Testis (tissue), 2 donors: ENCODE measurements around the gene GLIPR1.

Source experiments
- CTCF ChIP-seq, 3 experiments: fragments of 450-650 bp in 2 of 3; fragments of 200-600 bp in 1 of 3; sonication (generic) in 1 of 3; IDR thresholded peaks; one replicate each; pipeline ENCODE4 v1.5.1; 2016 to 2019; ENCODE audit warnings: antibody characterized with exemption in 3 of 3, mild to moderate bottlenecking in 2 of 3, moderate library complexity in 1 of 3
- POLR2A ChIP-seq: fragments of 450-650 bp; IDR thresholded peaks from one replicate; pipeline ENCODE4 v1.6.1; 2017; ENCODE audit warnings: antibody characterized with exemption, mild to moderate bottlenecking, moderate library complexity

DNA sequence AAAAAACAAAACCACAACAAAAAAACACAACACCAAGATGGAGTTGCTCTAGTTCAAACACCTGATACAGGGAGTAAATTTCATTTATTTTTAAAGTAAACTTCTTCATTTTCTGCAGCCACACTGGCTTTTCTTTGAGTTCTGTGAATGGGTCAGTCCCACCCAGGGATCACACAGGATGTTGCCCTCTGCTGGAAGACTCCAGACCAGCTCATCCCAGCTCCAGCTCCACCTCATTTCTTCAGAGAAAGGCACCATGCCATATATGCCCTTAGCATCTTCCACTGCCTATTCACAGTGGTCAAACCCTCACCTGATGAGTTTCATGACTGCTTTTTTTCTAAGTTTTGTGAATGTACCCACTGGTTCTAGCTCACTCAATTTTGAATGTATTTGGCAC, 8.0 kb downstream of the GLIPR1 start:
- TF ChIP-seq POLR2A: no peak
- TF ChIP-seq CTCF (IDR thresholded peaks at IDR 0.05): peak in 1 of 3 experiments; percentile 17
